Measurements from ENCODE around the gene CCDC136. TPM values are rescaled to one million over a fixed set of nuclear protein-coding genes. Genes with fewer than 3 reads are reported as not detected.
A peak's percentile ranks its signal among the peaks of the same experiment; 100 is the strongest.

CCDC136 gene
- polyA plus RNA-seq, 1 of the 3 experiments (the other 2 are of a cell fraction) = 48.4 TPM

GRCh38 chr7:128841921-128842673 lies 50.3 kb downstream of the CCDC136 start:
- no peak for TF ChIP-seq TAF1 (IDR thresholded peaks at IDR 0.05; ENCODE audit: borderline replicate concordance, low read depth, low read length)
- no peak for TF ChIP-seq USF2 (IDR thresholded peaks at IDR 0.05; ENCODE audit: borderline replicate concordance, low read depth, low read length)
- TF ChIP-seq REST (IDR thresholded peaks at IDR 0.05; ENCODE audit: low read depth, low read length) = no peak
- TF ChIP-seq TEAD4 (IDR thresholded peaks at IDR 0.05; ENCODE audit: borderline replicate concordance, insufficient read depth) = no peak
- no peak for TF ChIP-seq RCOR1 (IDR thresholded peaks at IDR 0.05; ENCODE audit: low read length)
- TF ChIP-seq SMC3 (IDR thresholded peaks at IDR 0.05; ENCODE audit: low read depth, low read length) = peak; percentile 34
- no peak for TF ChIP-seq CHD2 (IDR thresholded peaks at IDR 0.05; ENCODE audit: low read length, partially characterized antibody)
- no peak for TF ChIP-seq FOXJ3 (CRISPR knock-in tag; IDR thresholded peaks at IDR 0.05)
- TF ChIP-seq NRF1 (IDR thresholded peaks at IDR 0.05; ENCODE audit: low read depth, low read length) = no peak
- peak; percentile 26; the same call in 1 of the 2 replicates for TF ChIP-seq RAD21 (IDR thresholded peaks at IDR 0.05; ENCODE audit: low read length)
- TF ChIP-seq RFX5 (IDR thresholded peaks at IDR 0.05; ENCODE audit: low read length) = no peak
- TF ChIP-seq NFIC (IDR thresholded peaks at IDR 0.05; ENCODE audit: borderline replicate concordance) = no peak
- TF ChIP-seq ELF1 (IDR thresholded peaks at IDR 0.05) = no peak
- no peak for TF ChIP-seq EP300 (IDR thresholded peaks at IDR 0.05; ENCODE audit: borderline replicate concordance in 1 of 2, low read depth in 1 of 2, low read length in 1 of 2)
- no peak for TF ChIP-seq POLR2AphosphoS5 (IDR thresholded peaks at IDR 0.05; ENCODE audit: low read depth, low read length)
- no peak for TF ChIP-seq RXRA (IDR thresholded peaks at IDR 0.05; ENCODE audit: borderline replicate concordance, low read depth)
- no peak for TF ChIP-seq TCF12 (IDR thresholded peaks at IDR 0.05)
- no peak for TF ChIP-seq USF1 (IDR thresholded peaks at IDR 0.05; ENCODE audit: borderline replicate concordance, low read depth)
- TF ChIP-seq CTCF (IDR thresholded peaks at IDR 0.05) = peak; percentile 92
- no peak for TF ChIP-seq MEF2A (IDR thresholded peaks at IDR 0.05; ENCODE audit: borderline replicate concordance, low read depth)
- no peak overlapping the region for H3K4me3 ChIP-seq (ENCODE audit: low read depth in 2 of 2, low read length in 1 of 2)
- H3K27ac ChIP-seq (ENCODE audit: low read depth in 2 of 2, low read length in 1 of 2) = no peak overlapping the region
- H3K4me2 ChIP-seq = no peak overlapping the region
- no peaks in the 10 kb centered on the region for H3K9me2 ChIP-seq
- no peaks in the 10 kb centered on the region for H3K4me1 ChIP-seq (ENCODE audit: control insufficient read depth in 1 of 2, insufficient read depth in 2 of 2, low read depth in 1 of 2, low read length in 1 of 2)
- ChIA-PET POLR2A (interaction anchor here (0.6 kb wide), 1 partner anchor 26 kb away, joined by 3 read pairs; no protein-coding TSS in a partner anchor), CTCF (interaction anchor here (0.7 to 2.4 kb wide), 12 partner anchors 9 to 231 kb away, joined by 3 to 14 read pairs (median 4); no protein-coding TSS in a partner anchor)
- peaks cover 20% of the 10 kb centered on the region; the same call in 1 of the 2 replicates for H3K79me2 ChIP-seq (ENCODE audit: insufficient read depth)
- peak; percentile 87 for DNase-seq
- peaks cover 72% of the 10 kb centered on the region for H4K20me1 ChIP-seq (ENCODE audit: insufficient read depth)
- H3K9ac ChIP-seq = no peak overlapping the region
- no peaks in the 10 kb centered on the region for H3K27me3 ChIP-seq (ENCODE audit: insufficient read depth)
- no peak overlapping the region for H2AFZ ChIP-seq (ENCODE audit: low read depth)
- H3F3A ChIP-seq (replicated peaks; ENCODE audit: insufficient read depth) = peaks cover 7% of the 10 kb centered on the region
- H3K36me3 ChIP-seq (replicated peaks in 1 of 2; ENCODE audit: control insufficient read depth in 1 of 2, insufficient read depth in 2 of 2, low read length in 1 of 2) = peaks cover 81 to 94% of the 10 kb centered on the region in 2 experiments
- 81% methylated on average over 33 of the region's 35 CpGs for WGBS (ENCODE audit: low lambda C conversion rate)
- H3K9me3 ChIP-seq = no peaks in the 10 kb centered on the region
